Pancreas (tissue), 10 donors: ENCODE results near the gene RNFT2. TPM values are rescaled to one million over a fixed set of nuclear protein-coding genes. Genes with fewer than 3 reads are reported as not detected.

ENCODE experiments used
- ATAC-seq, 4 donors: fragments of 200-7000 bp; cut with Tn5 transposase; one replicate each; pipeline versions ENCODE4 v1.8.0 to v1.9.1; 2020; ENCODE audit warnings: mild to moderate bottlenecking in 4 of 4, moderate library complexity in 4 of 4
- DNase-seq, 6 donors: peaks; one replicate each; pipeline ENCODE4 v3.0.0-alpha.2; 2020
- FAIRE-seq: peaks from 2 replicates; lab custom pipeline; 2012; peaks lifted over from hg19 to GRCh38; lab: Jason Lieb, UNC
- H3K27ac ChIP-seq, 4 donors: fragments of 200-600 bp; sonication (generic); 1 replicate in 3 of 4; 2 replicates in 1 of 4; pipeline versions ENCODE4 v1.5.0 to v1.8.0; 2020
- H3K27me3 ChIP-seq, 4 donors: fragments of 200-600 bp; one replicate each; pipeline ENCODE4 v1.8.0; 2021
- H3K36me3 ChIP-seq, 3 donors: fragments of 200-600 bp; sonication (generic) in 1 of 3; one replicate each; pipeline versions ENCODE4 v1.5.0 to v1.8.0; 2020 to 2021
- H3K4me1 ChIP-seq, 3 donors: fragments of 200-600 bp; one replicate each; pipeline ENCODE4 v1.8.0; 2021
- H3K4me3 ChIP-seq, 4 donors: fragments of 200-600 bp; sonication (generic) in 2 of 4; one replicate each; pipeline versions ENCODE4 v1.5.0 to v1.8.0; 2020 to 2021
- H3K9me3 ChIP-seq, 4 donors: fragments of 200-600 bp; one replicate each; pipeline ENCODE4 v1.8.0; 2021
- WGBS, 2 donors: extraction: QIAGEN DNeasy Blood & Tissue Kit; methylation state at CpG; one replicate each; pipeline ENCODE4 v1.1.7; 2013; 5-methylcytosine and 5-hydroxymethylcytosine counted together
- intact Hi-C, 3 donors: fragments of 100-400 bp; cut with DNase I; formaldehyde crosslinking; loops; one replicate each; pipeline versions ENCODE4 v1.11.1 to v1.14.2; 2022
- polyA plus RNA-seq, 2 donors: library from polyadenylated mRNA; stranded (reverse); fragments of 200-250 nt; gene quantifications; one replicate each; pipeline ENCODE4 v1.2.3, GENCODE V29; 2013
- total RNA-seq, 6 donors: library from RNA; stranded (reverse); fragmentation: NEBNext Ultra II Directional in 4 of 6; extraction: Animal tissue kit (Norgen Biotek cat#: 25700) in 4 of 6; gene quantifications; one replicate each; pipeline versions ENCODE4 v1.2.1 to v1.2.4, GENCODE V29; 2021 to 2023
- TF ChIP-seq, protein P1 (sequence below), 4 donors: fragments of 200-600 bp; sonication (generic) in 3 of 4; IDR thresholded peaks; one replicate each; pipeline versions ENCODE4 v1.5.0 to v1.8.0; 2021; ENCODE audit warnings: antibody characterized with exemption in 4 of 4
- donor health status: healthy with polysubstance abuse.
- donor health status: DM: no; HTN: no; CAD: no; lungs with moderate emphysema.
- donor health status: DM: no; HTN: no; CAD: no.
- donor health status: control.
- donor health status: control.
- donor health status: Bipolar disorder and iron deficiency.
- donor health status: DM: yes; HTN: yes; CAD: no.
- donor health status: DM: no; HTN: no; CAD: no.
- donor health status: DM: no; HTN: no; CAD: no.
- donor health status: DM: yes; HTN: yes; CAD: no.

RNFT2 gene
- total and polyA plus RNA-seq, 8 donors, result 0.51 to 2.6 (median 1.5) TPM

DNA sequence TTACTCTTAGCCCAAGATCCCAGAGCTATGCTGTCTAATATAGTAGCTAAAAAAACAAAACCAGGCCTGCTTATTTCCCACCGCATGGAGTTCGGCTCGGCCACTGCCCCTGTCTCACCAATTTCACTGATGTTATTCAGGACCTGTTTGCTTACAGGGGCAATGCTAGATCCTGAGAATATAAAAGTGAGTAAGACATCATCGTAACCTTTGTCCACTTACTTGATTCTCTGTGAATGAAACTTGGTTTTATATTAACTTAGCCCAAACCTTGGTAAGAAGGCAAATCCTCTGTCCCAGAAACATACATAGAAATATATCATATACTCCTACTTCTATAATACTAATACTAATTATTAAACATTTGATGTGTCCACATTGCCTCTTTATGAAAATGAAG, 56.6 kb downstream of the RNFT2 start:
- Histone ChIP-seq H3K4me1 (no peaks in the 10 kb centered on the region), H3K9me3 (no peaks in the 10 kb centered on the region), H3K27ac (no peak overlapping the region), H3K36me3 (no peaks in the 10 kb centered on the region), H3K4me3 (no peak overlapping the region), H3K27me3 (no peaks in the 10 kb centered on the region)
- 89 to 90% methylated on average over 4 of the region's 4 CpGs for WGBS, 2 donors
- FAIRE-seq (no peak), DNase-seq (no peak), ATAC-seq (no peak)
- intact Hi-C loops, result no loop called here
- TF ChIP-seq, protein P1, sequence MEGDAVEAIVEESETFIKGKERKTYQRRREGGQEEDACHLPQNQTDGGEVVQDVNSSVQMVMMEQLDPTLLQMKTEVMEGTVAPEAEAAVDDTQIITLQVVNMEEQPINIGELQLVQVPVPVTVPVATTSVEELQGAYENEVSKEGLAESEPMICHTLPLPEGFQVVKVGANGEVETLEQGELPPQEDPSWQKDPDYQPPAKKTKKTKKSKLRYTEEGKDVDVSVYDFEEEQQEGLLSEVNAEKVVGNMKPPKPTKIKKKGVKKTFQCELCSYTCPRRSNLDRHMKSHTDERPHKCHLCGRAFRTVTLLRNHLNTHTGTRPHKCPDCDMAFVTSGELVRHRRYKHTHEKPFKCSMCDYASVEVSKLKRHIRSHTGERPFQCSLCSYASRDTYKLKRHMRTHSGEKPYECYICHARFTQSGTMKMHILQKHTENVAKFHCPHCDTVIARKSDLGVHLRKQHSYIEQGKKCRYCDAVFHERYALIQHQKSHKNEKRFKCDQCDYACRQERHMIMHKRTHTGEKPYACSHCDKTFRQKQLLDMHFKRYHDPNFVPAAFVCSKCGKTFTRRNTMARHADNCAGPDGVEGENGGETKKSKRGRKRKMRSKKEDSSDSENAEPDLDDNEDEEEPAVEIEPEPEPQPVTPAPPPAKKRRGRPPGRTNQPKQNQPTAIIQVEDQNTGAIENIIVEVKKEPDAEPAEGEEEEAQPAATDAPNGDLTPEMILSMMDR (IDR thresholded peaks at IDR 0.05), result no peak

DNA sequence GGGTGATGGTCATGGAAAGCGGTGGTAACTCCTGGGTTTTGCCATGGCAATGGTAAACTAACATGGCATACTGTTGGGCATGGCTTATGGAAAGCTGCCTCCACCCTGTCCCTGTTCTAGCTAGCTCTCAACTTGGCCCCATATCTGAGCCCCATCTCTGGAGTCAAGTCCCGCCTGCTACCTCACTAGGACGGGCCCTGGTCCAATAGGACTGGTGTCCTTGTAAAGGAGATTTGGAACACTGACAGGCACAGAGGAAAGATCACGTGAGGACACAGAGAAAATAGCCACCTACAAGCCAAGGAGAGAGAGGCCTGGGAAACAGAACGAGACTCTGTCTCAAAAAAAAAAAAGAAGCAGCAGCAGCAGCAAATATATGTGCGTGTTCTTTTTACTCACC, 59.8 kb downstream of the RNFT2 start:
- Histone ChIP-seq H3K27ac (no peak overlapping the region), H3K27me3 (no peaks in the 10 kb centered on the region), H3K36me3 (no peaks in the 10 kb centered on the region), H3K4me3 (no peak overlapping the region), H3K4me1 (no peaks in the 10 kb centered on the region), H3K9me3 (no peaks in the 10 kb centered on the region)
- TF ChIP-seq, protein P1 (IDR thresholded peaks at IDR 0.05), result no peak
- no peak for DNase-seq
- intact Hi-C loops, result no loop called here
- FAIRE-seq, result no peak
- 45 to 59% methylated on average over 6 of the region's 6 CpGs for WGBS, 2 donors
- ATAC-seq, result peak in 1 of 4 donors; percentile 28

DNA sequence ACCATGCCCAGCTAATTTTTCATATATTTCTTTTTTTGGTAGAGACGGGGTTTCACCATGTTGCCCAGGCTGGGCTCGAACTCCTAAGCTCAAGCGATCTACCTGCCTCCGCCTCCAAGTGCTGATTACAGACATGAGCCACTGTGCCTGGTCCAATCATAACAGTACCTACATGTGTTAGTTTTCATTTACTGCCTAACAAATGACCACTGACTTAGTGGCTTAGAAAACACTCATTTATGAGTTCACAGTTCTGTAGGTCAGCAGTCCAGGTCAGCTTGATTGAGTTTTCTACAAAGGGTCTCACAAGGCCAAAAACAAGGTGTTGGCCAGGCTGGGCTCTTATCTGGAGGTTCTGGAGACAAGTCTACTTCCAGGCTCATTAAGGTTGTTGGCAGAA, 60.6 kb downstream of the RNFT2 start:
- H3K9me3 ChIP-seq, result no peaks in the 10 kb centered on the region
- no peaks in the 10 kb centered on the region for H3K27me3 ChIP-seq
- no peak overlapping the region for H3K4me3 ChIP-seq
- 87 to 92% methylated on average over 4 of the region's 4 CpGs for WGBS, 2 donors
- ATAC-seq, result no peak
- intact Hi-C loops, result no loop called here
- no peaks in the 10 kb centered on the region for H3K4me1 ChIP-seq
- no peak for DNase-seq
- H3K27ac ChIP-seq, result no peak overlapping the region
- H3K36me3 ChIP-seq, result no peaks in the 10 kb centered on the region
- TF ChIP-seq, protein P1 (IDR thresholded peaks at IDR 0.05), result no peak
- no peak for FAIRE-seq

DNA sequence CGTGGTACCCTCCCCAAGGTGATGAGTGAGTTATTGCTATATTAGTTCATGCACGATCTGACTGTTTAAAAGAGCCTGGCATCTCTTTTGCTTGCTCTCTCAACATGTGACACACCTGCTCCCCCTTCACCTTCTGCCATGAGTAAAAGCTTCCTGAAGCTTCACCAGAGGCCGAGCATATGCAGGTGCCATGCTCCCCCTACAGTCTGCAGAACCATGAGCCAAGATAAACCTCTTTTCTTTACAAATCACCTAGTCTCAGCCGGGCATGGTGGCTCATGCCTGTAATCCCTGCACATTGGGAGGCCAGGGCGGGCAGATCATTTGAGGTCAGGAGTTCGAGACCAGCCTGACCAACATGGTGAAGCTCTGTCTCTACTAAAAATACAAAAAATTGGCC, 61.8 kb downstream of the RNFT2 start:
- Histone ChIP-seq H3K36me3 (no peaks in the 10 kb centered on the region), H3K4me3 (no peak overlapping the region), H3K27me3 (no peaks in the 10 kb centered on the region), H3K4me1 (no peaks in the 10 kb centered on the region), H3K9me3 (no peaks in the 10 kb centered on the region), H3K27ac (no peak overlapping the region)
- no peak for ATAC-seq
- FAIRE-seq, result no peak
- no peak for DNase-seq
- TF ChIP-seq, protein P1 (IDR thresholded peaks at IDR 0.05), result no peak
- WGBS, 2 donors, result 77 to 81% methylated on average over 6 of the region's 6 CpGs
- intact Hi-C loops, result no loop called here

DNA sequence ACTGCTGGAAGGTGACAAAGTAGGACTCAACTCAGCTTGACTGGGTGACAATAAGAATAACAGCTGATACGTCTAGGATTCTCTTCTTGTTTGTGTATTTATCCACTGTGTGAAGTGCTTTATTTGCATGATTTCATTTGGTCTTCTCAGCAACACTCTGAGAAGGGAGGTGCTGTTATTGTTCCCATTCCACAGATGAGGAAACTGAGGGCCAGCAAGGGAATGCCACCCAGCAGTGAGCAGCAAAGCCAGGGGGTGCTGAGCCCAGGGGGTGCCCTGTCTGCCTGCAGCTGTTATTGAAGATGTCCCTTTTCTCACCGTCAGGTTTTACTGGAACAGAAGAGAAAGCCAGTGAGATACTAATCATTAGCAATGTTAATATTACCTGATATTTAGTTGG, 62.8 kb downstream of the RNFT2 start:
- Histone ChIP-seq H3K4me3 (no peak overlapping the region), H3K27me3 (no peaks in the 10 kb centered on the region), H3K9me3 (no peaks in the 10 kb centered on the region), H3K27ac (no peak overlapping the region), H3K36me3 (no peaks in the 10 kb centered on the region), H3K4me1 (no peaks in the 10 kb centered on the region)
- TF ChIP-seq, protein P1 (IDR thresholded peaks at IDR 0.05), result no peak
- 76 to 88% methylated on average over 2 of the region's 2 CpGs for WGBS, 2 donors
- FAIRE-seq (no peak), DNase-seq (no peak), ATAC-seq (no peak)
- intact Hi-C loops, result no loop called here
